HG03135 (cell line): ENCODE data around the gene SRRD.

Experiments
- ATAC-seq: cut with Tn5 transposase; IDR thresholded peaks from one replicate; pipeline ENCODE4 v1.9.1; 2021; ENCODE audit warnings: mild to moderate bottlenecking, moderate library complexity; ENCODE audit not compliant: unreplicated experiment

SRRD gene

DNA sequence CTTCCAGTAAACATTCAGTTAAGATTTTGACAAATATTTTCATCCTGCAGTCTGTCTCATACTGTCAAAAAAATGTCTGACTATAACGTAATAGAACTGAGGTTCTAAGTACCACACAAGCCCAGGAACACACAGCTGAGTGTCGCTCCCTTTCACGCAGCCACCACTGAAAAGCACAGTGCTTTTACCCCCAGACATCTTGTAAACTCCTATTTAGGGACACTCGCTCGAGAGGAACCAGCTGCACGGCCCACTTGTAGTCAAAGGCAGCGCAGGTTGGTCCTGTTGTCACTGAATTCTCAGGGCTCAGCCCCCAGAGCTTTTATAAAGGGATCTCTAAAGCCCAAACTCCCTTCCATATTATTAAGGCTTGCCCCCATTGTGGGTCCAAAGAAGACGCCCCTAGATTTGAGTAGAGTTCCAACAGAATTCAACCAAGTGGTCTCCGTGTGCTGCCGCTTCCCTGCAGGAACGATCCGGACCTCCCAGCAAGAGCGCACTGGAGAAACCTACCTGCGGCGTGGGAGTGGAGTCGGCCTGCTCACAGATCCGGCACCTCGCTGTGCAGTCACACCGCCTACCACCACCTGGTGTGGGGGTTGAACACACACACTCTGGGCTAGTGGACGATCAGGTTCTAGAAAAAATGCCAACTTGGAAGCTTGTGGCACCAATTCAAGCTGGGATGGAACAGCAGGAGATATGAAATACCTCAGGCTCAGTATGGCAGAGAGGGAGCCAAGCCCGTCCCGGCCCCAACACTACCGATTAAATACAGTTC lies 31.3 kb upstream of the SRRD start:
- no peak for ATAC-seq

GRCh38 chr22:26453216-26453615 lies 30.5 kb upstream of the SRRD start:
- ATAC-seq: no peak

GRCh38 chr22:26453812-26454500 lies 29.7 kb upstream of the SRRD start:
- no peak for ATAC-seq

DNA sequence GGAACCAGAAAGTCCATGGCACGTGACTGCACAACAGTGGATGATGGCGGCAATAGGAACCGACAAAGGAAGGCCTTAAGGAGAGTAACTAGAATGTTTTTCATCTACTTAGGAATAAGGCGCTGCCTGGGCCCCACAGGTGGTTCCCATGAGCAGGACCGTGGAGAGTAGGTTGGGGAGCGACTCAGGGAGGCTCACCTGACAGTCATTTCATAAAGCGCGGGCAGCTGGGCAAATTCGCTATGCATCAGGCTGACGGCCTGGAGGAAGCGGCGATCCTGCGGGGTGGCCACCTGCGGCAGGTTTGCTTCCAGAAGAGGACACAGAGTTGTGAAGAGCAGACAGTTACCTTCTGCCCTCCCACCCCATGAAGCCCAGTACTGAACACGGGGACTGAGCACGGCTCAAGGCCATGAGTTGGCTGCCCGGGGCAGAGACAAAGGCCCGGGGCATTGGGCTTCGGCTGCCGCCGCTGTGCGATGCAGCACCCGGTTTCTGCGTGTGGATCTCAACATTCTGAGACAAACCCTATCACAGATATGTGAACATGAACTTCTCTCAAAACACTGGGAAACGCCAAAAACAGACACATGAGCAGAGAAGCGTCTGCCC lies 25.9 kb upstream of the SRRD start:
- no peak for ATAC-seq

DNA sequence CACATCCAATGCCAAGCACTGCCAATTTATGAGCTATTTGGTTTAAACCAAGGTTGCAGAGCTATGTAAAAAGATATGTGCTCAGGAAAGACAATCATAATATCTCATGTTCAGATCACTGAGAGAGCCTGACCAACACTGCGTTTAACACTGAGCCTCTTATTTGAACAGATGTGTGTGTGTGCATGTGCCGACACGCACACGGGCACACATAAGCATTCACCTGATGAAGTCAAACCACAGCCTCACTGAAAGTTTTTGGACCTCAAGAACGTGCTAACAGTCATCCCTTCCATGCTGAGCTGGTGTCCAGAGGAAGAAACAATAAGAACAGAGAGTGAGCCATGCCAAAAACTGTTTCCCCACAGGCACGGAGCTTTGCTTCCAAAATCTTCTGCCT lies 23.5 kb upstream of the SRRD start:
- no peak for ATAC-seq

GRCh38 chr22:26461188-26461810 lies 22.4 kb upstream of the SRRD start:
- ATAC-seq: no peak

DNA sequence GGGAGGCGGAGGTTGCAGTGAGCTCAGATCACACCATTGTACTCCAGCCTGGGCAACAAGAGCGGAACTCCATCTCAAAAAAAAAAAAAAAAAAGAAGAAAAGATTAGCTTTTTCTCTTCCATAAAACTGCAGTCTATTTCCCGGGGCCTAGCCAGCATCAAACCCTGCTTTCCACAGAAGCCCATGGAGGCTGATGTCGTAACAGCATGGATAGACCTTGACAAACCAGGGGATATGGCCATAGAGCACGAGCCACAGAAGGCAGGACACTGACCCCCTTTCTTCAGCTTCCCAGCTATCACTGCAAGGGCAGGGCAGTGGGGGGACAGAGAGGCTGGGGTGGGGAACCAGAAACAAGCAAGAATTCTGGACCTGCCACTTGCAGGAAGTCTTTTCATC lies 21.6 kb upstream of the SRRD start:
- ATAC-seq: no peak

DNA sequence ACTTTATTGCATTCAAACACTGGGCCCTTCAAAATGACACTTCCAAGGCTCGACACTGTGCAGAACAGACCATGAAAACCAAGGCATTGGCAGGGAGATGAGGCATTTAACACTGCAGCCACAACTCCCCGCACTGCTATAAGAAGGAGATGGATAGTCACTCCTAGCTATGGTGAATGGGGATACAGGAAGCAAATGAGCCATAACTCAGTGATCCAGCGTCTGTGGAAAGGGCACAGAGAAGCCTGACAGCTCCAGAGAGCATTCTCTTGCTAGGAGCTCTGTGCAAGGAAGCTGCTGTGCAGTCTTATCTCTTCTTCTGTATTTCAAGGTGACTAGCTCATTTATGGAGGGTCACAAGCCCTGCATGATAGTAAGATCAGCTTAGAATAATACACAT lies 21.0 kb upstream of the SRRD start:
- no peak for ATAC-seq

DNA sequence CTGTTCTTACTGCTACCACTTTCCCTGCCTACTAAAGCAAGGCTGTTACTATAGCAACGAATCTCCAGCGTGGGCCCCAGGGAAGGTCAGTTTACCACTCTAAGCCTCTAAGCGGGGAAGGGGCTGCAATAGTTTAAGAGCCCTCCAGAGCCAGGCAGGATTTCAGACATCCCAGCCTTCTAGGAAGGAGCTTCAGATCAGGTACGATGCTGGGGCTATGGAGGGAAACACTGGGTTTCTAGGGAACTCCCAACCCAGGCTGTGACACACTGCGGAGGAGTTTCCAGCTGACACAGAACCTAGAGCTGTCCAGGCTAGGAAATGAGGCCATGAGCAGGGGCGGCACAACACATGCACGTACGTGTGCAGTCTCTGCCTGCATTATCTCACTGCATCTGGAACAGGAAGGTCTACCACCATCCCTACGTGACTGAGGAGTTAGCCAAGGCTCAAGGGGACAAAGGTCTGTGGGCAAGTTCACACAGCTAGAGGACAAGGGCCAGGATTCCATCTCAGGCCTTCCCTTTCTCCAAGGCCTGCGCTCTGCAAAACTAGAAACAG lies 20.5 kb upstream of the SRRD start:
- no peak for ATAC-seq

- no peak for ATAC-seq
Observed at GRCh38 chr22:26463688-26464087, 20.0 kb upstream of the SRRD start.

GRCh38 chr22:26464312-26464711 lies 19.4 kb upstream of the SRRD start:
- ATAC-seq: no peak

DNA sequence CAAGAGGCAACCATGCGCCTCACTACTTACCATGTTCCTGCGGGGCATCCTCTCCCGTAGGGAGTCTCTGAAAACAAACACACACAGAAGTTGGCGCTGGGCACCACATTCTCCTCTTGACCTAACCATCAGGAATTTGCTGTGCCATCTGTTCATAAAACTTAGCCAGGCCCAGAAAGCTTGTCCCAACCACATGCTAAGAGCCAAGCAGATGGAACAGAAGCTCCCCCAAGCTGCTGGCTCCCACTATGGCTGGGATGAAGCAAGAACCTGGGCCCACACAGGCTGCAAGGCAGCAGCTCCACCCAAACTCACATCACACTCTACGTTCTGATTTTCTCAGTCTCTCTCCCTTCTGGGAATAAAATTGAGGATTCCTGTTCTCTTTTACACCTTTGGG lies 17.5 kb upstream of the SRRD start:
- ATAC-seq: no peak

- no peak for ATAC-seq
Observed at GRCh38 chr22:26470807-26471206, 12.9 kb upstream of the SRRD start.

DNA sequence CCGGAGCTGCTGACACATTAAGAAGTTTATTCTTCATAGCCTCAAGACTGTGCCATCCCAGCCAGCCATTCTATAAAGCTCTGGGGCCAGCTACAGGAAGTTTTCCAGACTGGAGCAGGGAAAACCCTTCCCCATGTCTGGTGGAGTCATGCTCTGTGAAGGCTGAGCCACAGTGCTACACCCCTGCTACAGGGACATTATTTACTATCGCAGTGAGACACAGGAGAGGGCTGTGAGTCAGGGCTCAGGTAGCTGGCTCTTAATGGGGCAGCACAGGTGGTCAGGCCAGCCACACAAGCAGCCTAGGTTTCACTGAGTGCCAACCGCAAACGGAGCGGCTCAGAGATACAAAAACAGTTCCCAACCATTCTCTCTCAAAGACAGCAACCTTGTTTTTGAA lies 12.2 kb upstream of the SRRD start:
- no peak for ATAC-seq

GRCh38 chr22:26474682-26475081 lies 9.0 kb upstream of the SRRD start:
- no peak for ATAC-seq

DNA sequence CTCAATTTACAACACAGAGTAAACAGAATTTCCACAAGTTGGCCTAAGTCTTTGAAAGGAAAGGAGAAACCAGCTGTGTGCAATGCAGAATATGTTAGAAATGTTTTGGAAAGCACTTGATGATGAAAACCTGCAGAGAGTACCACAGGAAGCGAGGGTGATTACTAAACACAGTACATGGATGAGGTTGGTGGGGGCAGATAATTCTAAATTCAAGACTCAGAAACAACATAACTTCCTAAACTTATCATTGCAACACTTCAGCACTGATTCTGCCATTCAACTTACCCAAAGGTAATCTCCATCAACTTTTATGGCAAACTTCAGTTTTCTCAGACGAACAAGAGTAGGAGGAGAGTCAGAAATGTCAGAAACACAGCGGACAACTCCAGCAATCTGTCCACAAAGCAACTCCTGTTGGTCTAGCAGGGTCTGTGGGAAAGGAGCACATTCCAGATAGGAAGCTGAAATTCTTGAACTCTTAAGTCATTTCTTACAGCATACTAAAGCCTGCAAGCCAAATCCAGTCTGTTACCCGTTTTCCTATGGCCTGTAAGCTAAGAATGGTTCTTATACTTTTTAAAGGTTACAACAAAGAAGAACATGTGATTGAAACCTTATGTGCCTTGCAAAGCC lies 6.9 kb upstream of the SRRD start:
- ATAC-seq: no peak

DNA sequence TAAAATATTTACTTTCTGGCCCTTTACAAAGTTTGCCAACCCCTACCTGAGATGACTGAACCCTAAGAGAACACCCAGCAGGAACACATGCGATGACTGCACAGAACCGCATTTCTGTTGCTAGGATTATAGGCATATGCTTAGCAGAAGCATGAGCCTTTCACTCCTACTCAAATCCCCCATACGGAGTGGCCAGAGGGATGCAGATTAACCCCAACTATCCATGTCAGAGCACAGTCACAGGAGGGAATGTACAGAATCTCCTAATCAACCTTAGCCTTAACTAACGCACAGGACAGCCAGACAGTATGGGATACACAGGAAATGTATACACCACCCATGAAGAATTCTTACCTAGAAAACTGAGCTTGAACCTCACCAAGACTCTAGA lies 6.3 kb upstream of the SRRD start:
- ATAC-seq: no peak

GRCh38 chr22:26479043-26479791 lies 4.5 kb upstream of the SRRD start:
- ATAC-seq: no peak

DNA sequence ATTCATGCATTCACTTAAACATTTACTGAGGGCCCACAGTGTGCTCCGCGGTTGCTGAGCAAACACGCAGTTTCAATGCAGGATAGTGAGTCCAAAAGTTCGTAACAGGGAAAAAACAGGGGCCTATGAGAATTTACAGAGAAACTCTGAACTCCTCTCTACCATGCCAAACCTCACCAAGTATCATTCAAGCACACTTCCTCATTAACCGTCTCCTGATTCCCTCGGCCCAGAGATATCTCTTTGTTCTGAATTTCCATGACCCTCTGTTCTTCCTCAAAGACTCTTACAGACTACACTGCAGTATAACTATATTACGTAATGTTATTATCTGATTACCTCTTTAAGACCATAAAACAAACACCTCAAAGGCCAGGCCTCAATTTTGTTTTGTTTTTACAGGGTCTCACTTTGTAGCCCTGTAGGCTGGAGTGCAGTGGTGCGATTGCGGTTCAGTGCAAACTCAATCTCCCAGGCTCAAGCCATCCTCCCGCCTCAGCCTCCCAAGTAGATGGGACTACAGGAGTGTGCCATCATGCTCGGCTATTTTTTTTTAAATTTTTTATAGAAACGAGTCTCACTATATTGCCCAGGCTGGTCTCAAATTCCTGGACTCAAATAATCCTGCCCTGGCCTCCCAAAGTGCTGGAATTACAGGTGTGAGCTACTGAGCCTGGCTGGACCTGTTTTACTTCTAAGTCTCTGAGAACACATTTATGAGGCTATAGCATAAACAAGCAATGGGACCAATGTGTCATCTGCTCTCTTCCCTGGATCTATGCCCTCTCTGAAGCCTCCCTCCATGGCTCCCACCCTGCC lies 3.7 kb upstream of the SRRD start:
- no peak for ATAC-seq

- ATAC-seq: no peak
Observed at GRCh38 chr22:26480611-26480932, 3.1 kb upstream of the SRRD start.
